NCI-H2081 treated with DMSO at 0.1 percent for 48 hours (cell line): ENCODE measurements around the gene KRTAP5-7.
"Not testable (repeated sequence)": the region's sequence is repeated elsewhere in the genome, so short reads cannot be mapped to it uniquely, and the experiment has no call there.

ENCODE experiments used
- DNase-seq: peaks from one replicate; lab custom pipeline; 2025; lab: John Stamatoyannopoulos, UW

KRTAP5-7 gene

GRCh38 chr11:71526796-71527575 is at the start of gene KRTAP5-7:
KRTAP5-7 (plus strand) TSS chr11:71527267; CDS start chr11:71527301, 34 bp downstream.
- not testable (repeated sequence) for DNase-seq

- DNase-seq, result no peak
Observed at GRCh38 chr11:71477641-71478527, 49.2 kb upstream of the KRTAP5-7 start.

- DNase-seq, result no peak
Observed at GRCh38 chr11:71478528-71478840, 48.6 kb upstream of the KRTAP5-7 start.

GRCh38 chr11:71481101-71481960 is 45.7 kb upstream of the KRTAP5-7 start:
- no peak for DNase-seq

- DNase-seq, result no peak
Observed at GRCh38 chr11:71482216-71482615, 44.9 kb upstream of the KRTAP5-7 start.

- DNase-seq, result no peak
Observed at GRCh38 chr11:71482746-71483364, 44.2 kb upstream of the KRTAP5-7 start.

- DNase-seq, result no peak
Observed at GRCh38 chr11:71483692-71484091, 43.4 kb upstream of the KRTAP5-7 start.

- no peak for DNase-seq
Observed at GRCh38 chr11:71484248-71485062, 42.6 kb upstream of the KRTAP5-7 start.

GRCh38 chr11:71485063-71485399 is 42.0 kb upstream of the KRTAP5-7 start:
- no peak for DNase-seq

GRCh38 chr11:71485466-71485865 is 41.6 kb upstream of the KRTAP5-7 start:
- no peak for DNase-seq

- no peak for DNase-seq
Observed at GRCh38 chr11:71486320-71486719, 40.7 kb upstream of the KRTAP5-7 start.

GRCh38 chr11:71488681-71489270 is 38.3 kb upstream of the KRTAP5-7 start:
- no peak for DNase-seq

GRCh38 chr11:71489311-71490043 is 37.6 kb upstream of the KRTAP5-7 start:
- no peak for DNase-seq

GRCh38 chr11:71490044-71490730 is 36.9 kb upstream of the KRTAP5-7 start:
- DNase-seq, result no peak

GRCh38 chr11:71490731-71491390 is 36.2 kb upstream of the KRTAP5-7 start:
- no peak for DNase-seq

GRCh38 chr11:71491531-71491930 is 35.5 kb upstream of the KRTAP5-7 start:
- DNase-seq, result no peak

GRCh38 chr11:71491940-71492339 is 35.1 kb upstream of the KRTAP5-7 start:
- no peak for DNase-seq

- DNase-seq, result no peak
Observed at GRCh38 chr11:71495286-71496230, 31.5 kb upstream of the KRTAP5-7 start.
